H1 (cell line): Measurements from ENCODE around the gene GGTLC2. TPM values are rescaled to one million over a fixed set of nuclear protein-coding genes. Genes with fewer than 3 reads are reported as not detected.
"Not testable (repeated sequence)": the region's sequence is repeated elsewhere in the genome, so short reads cannot be mapped to it uniquely, and the experiment has no call there.

Experiments
- CTCF ChIA-PET: fragments of 300-600 bp; sonication (Branson Sonifier 250); formaldehyde crosslinking; loops from one replicate; lab custom pipeline; 2021; ENCODE audit not compliant: partially characterized antibody; lab: Charles Lee
- POLR2A ChIA-PET: fragments of 300-600 bp; sonication (Branson Sonifier 250); formaldehyde crosslinking; loops from one replicate; lab custom pipeline; 2021; ENCODE audit warnings: inconsistent platforms; ENCODE audit not compliant: partially characterized antibody; lab: Charles Lee
- DNase-seq, 2 experiments: peaks; one replicate each; pipeline versions ENCODE4 v3.0.0 to v3.0.0-alpha.2; 2010 to 2022; ENCODE audit warnings: low spot score in 2 of 2, low read depth in 1 of 2, mixed read lengths in 1 of 2
- FAIRE-seq: peaks from 2 replicates; lab custom pipeline; 2011; peaks lifted over from hg19 to GRCh38; lab: Jason Lieb, UNC
- H2AFZ ChIP-seq: 2 replicates; pipeline ENCODE4 v1.8.1; 2012; ENCODE audit warnings: low read length, inconsistent platforms
- H2AK5ac ChIP-seq: 2 replicates; pipeline ENCODE4 v1.6.1; 2013; ENCODE audit warnings: low read depth, low read length
- H2BK120ac ChIP-seq: replicated peaks from 2 replicates; pipeline ENCODE3; 2013; ENCODE audit warnings: low read depth, low read length, inconsistent platforms
- H2BK12ac ChIP-seq: 2 replicates; pipeline ENCODE4 v1.6.1; 2013; ENCODE audit warnings: low read depth, low read length
- H2BK15ac ChIP-seq: 2 replicates; pipeline ENCODE4 v1.6.1; 2013; ENCODE audit warnings: low read length
- H2BK20ac ChIP-seq: 2 replicates; pipeline ENCODE4 v1.6.1; 2013; ENCODE audit warnings: low read length
- H2BK5ac ChIP-seq: 2 replicates; pipeline ENCODE4 v1.6.1; 2013; ENCODE audit warnings: low read depth, low read length
- H3K14ac ChIP-seq: 2 replicates; pipeline ENCODE4 v1.6.1; 2013; ENCODE audit warnings: inconsistent platforms; ENCODE audit not compliant: insufficient read length
- H3K18ac ChIP-seq: 2 replicates; pipeline ENCODE4 v1.6.1; 2013; ENCODE audit warnings: low read length; ENCODE audit errors: extremely low read depth
- H3K23ac ChIP-seq: 2 replicates; pipeline ENCODE4 v1.6.1; 2013; ENCODE audit warnings: inconsistent platforms; ENCODE audit not compliant: insufficient read length
- H3K23me2 ChIP-seq: 2 replicates; pipeline ENCODE4 v1.6.1; 2013; ENCODE audit warnings: low read depth, low read length
- H3K27ac ChIP-seq: 2 replicates; pipeline ENCODE4 v1.6.1; 2011; ENCODE audit warnings: low read depth, low read length, inconsistent platforms
- H3K27me3 ChIP-seq, 4 experiments: replicated peaks in 1 of 4; 1 replicate in 1 of 4; 2 replicates in 3 of 4; pipeline versions ENCODE4 v1.6.1 to v1.8.1; 2011 to 2013; ENCODE audit warnings: low read length in 3 of 4, mild to moderate bottlenecking in 3 of 4, inconsistent platforms in 2 of 4, mixed read lengths in 2 of 4, moderate library complexity in 1 of 4; ENCODE audit not compliant: control insufficient read depth in 3 of 4, insufficient read depth in 3 of 4; ENCODE audit errors: extremely low read depth in 1 of 4
- H3K36me3 ChIP-seq, 4 experiments: 2 replicates each; pipeline versions ENCODE4 v1.6.1 to v1.8.1; 2011 to 2013; ENCODE audit warnings: mild to moderate bottlenecking in 4 of 4, low read length in 3 of 4, moderate library complexity in 2 of 4, control low read depth in 1 of 4, inconsistent platforms in 1 of 4; ENCODE audit not compliant: insufficient read depth in 4 of 4, control insufficient read depth in 2 of 4
- H3K4ac ChIP-seq: replicated peaks from 2 replicates; pipeline ENCODE3; 2013; ENCODE audit warnings: low read length, low read depth, mixed read lengths, inconsistent platforms; ENCODE audit not compliant: insufficient read length
- H3K4me1 ChIP-seq, 4 experiments: replicated peaks in 1 of 4; 1 replicate in 1 of 4; 2 replicates in 3 of 4; pipeline versions ENCODE4 v1.6.1 to v1.8.1; 2011 to 2013; ENCODE audit warnings: low read length in 3 of 4, inconsistent platforms in 2 of 4, mixed read lengths in 1 of 4; ENCODE audit not compliant: insufficient read depth in 4 of 4, control insufficient read depth in 3 of 4
- H3K4me2 ChIP-seq, 2 experiments: 2 replicates each; pipeline versions ENCODE4 v1.6.1 to v1.8.1; 2011 to 2013; ENCODE audit warnings: low read depth in 2 of 2, low read length in 2 of 2, control low read depth in 1 of 2, inconsistent platforms in 1 of 2, mild to moderate bottlenecking in 1 of 2; ENCODE audit not compliant: insufficient read depth in 1 of 2
- H3K4me3 ChIP-seq, 4 experiments: fragments of 200-600, 300-600 bp in 1 of 4; sonication (generic), shearing (Covaris generic), sonication (Bioruptor Twin) in 1 of 4; 2 replicates each; pipeline versions ENCODE4 v1.5.1 to v1.8.1; 2011 to 2016; ENCODE audit warnings: low read length in 4 of 4, low read depth in 3 of 4, control low read depth in 2 of 4, inconsistent platforms in 2 of 4, mild to moderate bottlenecking in 2 of 4, mixed read lengths in 1 of 4, moderate library complexity in 1 of 4; ENCODE audit not compliant: insufficient read depth in 2 of 4; ENCODE audit errors: extremely low read depth in 1 of 4
- H3K56ac ChIP-seq: replicated peaks from 2 replicates; pipeline ENCODE3; 2013; ENCODE audit warnings: low read depth, mild to moderate bottlenecking, mixed read lengths, low read length, inconsistent platforms; ENCODE audit not compliant: insufficient read length
- H3K79me1 ChIP-seq: 2 replicates; pipeline ENCODE4 v1.6.1; 2013; ENCODE audit warnings: low read depth, low read length, control low read depth
- H3K79me2 ChIP-seq, 2 experiments: 2 replicates each; pipeline versions ENCODE4 v1.6.1 to v1.8.1; 2012 to 2013; ENCODE audit warnings: low read length in 2 of 2, mild to moderate bottlenecking in 2 of 2, inconsistent platforms in 1 of 2; ENCODE audit not compliant: insufficient read depth in 2 of 2, control insufficient read depth in 1 of 2
- H3K9ac ChIP-seq, 4 experiments: replicated peaks in 1 of 4; 1 replicate in 1 of 4; 2 replicates in 3 of 4; pipeline versions ENCODE4 v1.6.1 to v1.8.1; 2011 to 2013; ENCODE audit warnings: low read depth in 3 of 4, low read length in 3 of 4, control low read depth in 2 of 4, mild to moderate bottlenecking in 2 of 4, moderate library complexity in 2 of 4, inconsistent platforms in 1 of 4; ENCODE audit errors: extremely low read depth in 1 of 4
- H3K9me3 ChIP-seq, 2 experiments: 2 replicates each; pipeline versions ENCODE4 v1.6.1 to v1.8.1; 2012 to 2013; ENCODE audit warnings: mild to moderate bottlenecking in 2 of 2, moderate library complexity in 2 of 2, control low read depth in 1 of 2, inconsistent platforms in 1 of 2, low read depth in 1 of 2, low read length in 1 of 2, mixed read lengths in 1 of 2; ENCODE audit not compliant: insufficient read depth in 2 of 2
- H4K20me1 ChIP-seq, 2 experiments: replicated peaks in 1 of 2; 2 replicates each; pipeline versions ENCODE3 to v1.8.1; 2011 to 2013; ENCODE audit warnings: inconsistent platforms in 2 of 2, low read length in 2 of 2, mild to moderate bottlenecking in 1 of 2; ENCODE audit not compliant: insufficient read depth in 2 of 2, control insufficient read depth in 1 of 2
- H4K5ac ChIP-seq: 2 replicates; pipeline ENCODE4 v1.6.1; 2013; ENCODE audit warnings: low read length, low read depth, mixed read lengths, inconsistent platforms; ENCODE audit not compliant: insufficient read length
- H4K8ac ChIP-seq: 2 replicates; pipeline ENCODE4 v1.8.0; 2013; ENCODE audit warnings: mild to moderate bottlenecking, moderate library complexity, low read length, inconsistent platforms; ENCODE audit not compliant: insufficient read depth; ENCODE audit errors: extremely low read depth
- H4K91ac ChIP-seq: replicated peaks from 2 replicates; pipeline ENCODE3; 2013; ENCODE audit warnings: low read length, mixed read lengths, inconsistent platforms; ENCODE audit not compliant: insufficient read length
- WGBS, 2 experiments: shearing (Covaris generic) in 1 of 2; methylation state at CpG; one replicate each; pipeline versions ENCODE4 v1.1.6 to v1.1.7; 2013 to 2015; ENCODE audit warnings: low lambda C conversion rate in 2 of 2, mixed read lengths in 2 of 2, inconsistent platforms in 1 of 2, low coverage in 1 of 2, missing lambda C conversion rate in 1 of 2; ENCODE audit not compliant: insufficient replicate concordance in 2 of 2, insufficient coverage in 1 of 2, insufficient read length in 1 of 2; ENCODE audit errors: extremely low coverage in 1 of 2, missing lambda C conversion rate in 1 of 2; 5-methylcytosine and 5-hydroxymethylcytosine counted together
- polyA plus RNA-seq, 7 experiments: library from polyadenylated mRNA; depleted of rRNA in 3 of 7; stranded (reverse) in 5 of 7; unstranded in 2 of 7; fragments of >200 nt in 5 of 7; fragments of 200-250 nt in 2 of 7; gene quantifications; 1 replicate in 5 of 7; 2 replicates in 1 of 7; 4 replicates in 1 of 7; pipeline versions ENCODE4 v1.2.1 to v1.2.3, GENCODE V29; 2011 to 2013; ENCODE audit warnings: missing spikeins in 2 of 7, mixed read lengths in 2 of 7
- total RNA-seq: library from RNA; stranded (reverse); fragmentation: NEBNext Ultra II Directional; extraction: Animal tissue kit (Norgen Biotek cat#: 25700); gene quantifications from 2 replicates; pipeline ENCODE4 v1.2.1, GENCODE V29; 2021

GGTLC2 gene
- total and polyA plus RNA-seq, 2 of the 8 experiments (the other 6 are each of a cell fraction or from before 2014, with no cell fraction given) = not detected

- H2BK12ac ChIP-seq, H2BK15ac ChIP-seq, H3K36me3 ChIP-seq, H3K23me2 ChIP-seq, H3K27ac ChIP-seq, DNase-seq, H3K18ac ChIP-seq, H3K79me2 ChIP-seq, H4K5ac ChIP-seq, H2BK5ac ChIP-seq, H2AK5ac ChIP-seq, CTCF ChIA-PET, H2BK20ac ChIP-seq, H4K8ac ChIP-seq, H2BK120ac ChIP-seq, H3K4me2 ChIP-seq, FAIRE-seq, H3K23ac ChIP-seq, H4K91ac ChIP-seq, H3K27me3 ChIP-seq, H3K4me1 ChIP-seq, H3K4me3 ChIP-seq, POLR2A ChIA-PET, H3K14ac ChIP-seq, H2AFZ ChIP-seq, H3K9ac ChIP-seq, H3K4ac ChIP-seq, H3K79me1 ChIP-seq, H4K20me1 ChIP-seq, H3K56ac ChIP-seq: not testable (repeated sequence)
- WGBS, 2 experiments = 81% methylated on average over 7 of the region's 7 CpGs; no CpG with 5 or more reads in 1 of the 2 experiments
- H3K9me3 ChIP-seq = peaks cover 0 to 15% of the 10 kb centered on the region in 2 experiments; a peak in 1 of 4 replicates
These were observed 13.2 kb upstream of the GGTLC2 start for GRCh38 chr22:22631223-22631652.

GRCh38 chr22:22632226-22632625, 12.2 kb upstream of the GGTLC2 start:
- H4K5ac ChIP-seq, H3K27me3 ChIP-seq, H3K4me1 ChIP-seq, H3K4me2 ChIP-seq, H3K36me3 ChIP-seq, H3K23ac ChIP-seq, H3K14ac ChIP-seq, H2BK15ac ChIP-seq, H2BK12ac ChIP-seq, H3K79me1 ChIP-seq, H3K18ac ChIP-seq, H3K9ac ChIP-seq, H2AK5ac ChIP-seq, FAIRE-seq, DNase-seq, H2BK20ac ChIP-seq, H4K8ac ChIP-seq, H3K56ac ChIP-seq, CTCF ChIA-PET, H3K4ac ChIP-seq, H2AFZ ChIP-seq, H2BK5ac ChIP-seq, H3K4me3 ChIP-seq, H4K20me1 ChIP-seq, H3K23me2 ChIP-seq, H3K79me2 ChIP-seq, H2BK120ac ChIP-seq, POLR2A ChIA-PET, H3K27ac ChIP-seq, H4K91ac ChIP-seq: not testable (repeated sequence)
- 80% methylated on average over 2 of the region's 15 CpGs; no CpG with 5 or more reads in 1 of the 2 experiments for WGBS, 2 experiments
- peaks cover 0 to 15% of the 10 kb centered on the region in 2 experiments; a peak in 1 of 4 replicates for H3K9me3 ChIP-seq
